GM21515 (cell line): Measurements from ENCODE around the gene DNAH11.
"Not testable (repeated sequence)": the region's sequence is repeated elsewhere in the genome, so short reads cannot be mapped to it uniquely, and the experiment has no call there.

Experiments used
- ATAC-seq: cut with Tn5 transposase; IDR thresholded peaks from one replicate; pipeline ENCODE4 v1.9.1; 2021; ENCODE audit not compliant: unreplicated experiment

Gene DNAH11

GRCh38 chr7:21918216-21918615, 375.4 kb downstream of the DNAH11 start:
- no peak for ATAC-seq

GRCh38 chr7:21920936-21921335, 378.1 kb downstream of the DNAH11 start:
- no peak for ATAC-seq

- ATAC-seq = no peak
Measured at GRCh38 chr7:21922605-21923004, 379.8 kb downstream of the DNAH11 start.

- ATAC-seq = no peak
Measured at GRCh38 chr7:21923658-21924057, 380.8 kb downstream of the DNAH11 start.

GRCh38 chr7:21926448-21926847, 383.6 kb downstream of the DNAH11 start:
- ATAC-seq = no peak

- ATAC-seq = no peak
Measured at GRCh38 chr7:21927693-21928092, 384.9 kb downstream of the DNAH11 start.

- ATAC-seq = not testable (repeated sequence)
Measured at GRCh38 chr7:21933293-21933692, 390.5 kb downstream of the DNAH11 start.

GRCh38 chr7:21934808-21935207, 392.0 kb downstream of the DNAH11 start:
- ATAC-seq = no peak

GRCh38 chr7:21938463-21938862, 395.6 kb downstream of the DNAH11 start:
- ATAC-seq = no peak

- peak; percentile 64 for ATAC-seq
Measured at GRCh38 chr7:21939136-21939857, 396.5 kb downstream of the DNAH11 start.

- ATAC-seq = no peak
Measured at GRCh38 chr7:21939858-21940372, 397.1 kb downstream of the DNAH11 start.

GRCh38 chr7:21941611-21942141, 398.8 kb downstream of the DNAH11 start:
- ATAC-seq = peak; percentile 28

- ATAC-seq = no peak
Measured at GRCh38 chr7:21942955-21943354, 400.1 kb downstream of the DNAH11 start.

GRCh38 chr7:21943436-21943835, 400.6 kb downstream of the DNAH11 start:
- ATAC-seq = no peak

- no peak for ATAC-seq
Measured at GRCh38 chr7:21944616-21945453, 402.0 kb downstream of the DNAH11 start.

- peak; percentile 84 for ATAC-seq
Measured at GRCh38 chr7:21945454-21946221, 402.8 kb downstream of the DNAH11 start, which contains the start of gene CDCA7L. TSS of gene CDCA7L (minus strand) at chr7:21945899. CDS start at chr7:21945804, 95 bp downstream.

GRCh38 chr7:21946222-21946709, 403.4 kb downstream of the DNAH11 start:
- ATAC-seq = no peak

GRCh38 chr7:21947056-21947455, 404.2 kb downstream of the DNAH11 start:
- ATAC-seq = no peak

GRCh38 chr7:21947946-21948345, 405.1 kb downstream of the DNAH11 start:
- no peak for ATAC-seq

- no peak for ATAC-seq
Measured at GRCh38 chr7:21948364-21948763, 405.5 kb downstream of the DNAH11 start.
